HG02610 (cell line): ENCODE data around the gene L3MBTL2.

ENCODE experiments used
- ATAC-seq: cut with Tn5 transposase; IDR thresholded peaks from one replicate; pipeline ENCODE4 v1.9.1; 2021; ENCODE audit warnings: mild to moderate bottlenecking, moderate library complexity; ENCODE audit not compliant: unreplicated experiment

L3MBTL2 gene

DNA sequence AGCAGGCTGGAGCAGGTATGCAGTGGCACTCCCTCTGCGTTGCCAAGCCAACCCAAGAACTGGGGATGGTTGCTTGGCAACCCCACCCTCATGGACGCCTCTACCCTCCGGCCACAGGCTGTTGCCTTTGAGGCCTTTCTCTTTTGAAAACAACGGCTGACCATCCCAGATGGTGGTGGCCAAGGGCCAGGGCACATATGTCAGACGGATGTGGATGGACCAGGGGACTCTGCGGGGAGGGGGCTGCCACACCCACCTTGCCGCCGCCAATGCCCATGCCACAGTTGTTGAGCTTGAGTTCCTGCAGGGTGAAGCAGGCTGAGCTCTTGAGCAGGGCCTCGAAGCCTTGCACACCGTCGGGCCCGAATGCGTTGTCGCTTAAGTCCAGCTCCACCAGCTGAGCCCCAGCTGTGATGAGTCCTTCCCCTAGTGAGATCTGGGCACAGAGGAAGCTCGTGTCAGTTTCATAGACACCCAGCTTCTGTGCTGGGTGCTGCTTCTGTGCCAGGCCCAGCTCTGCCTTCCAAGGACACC lies 59.4 kb downstream of the L3MBTL2 start:
- no peak for ATAC-seq

DNA sequence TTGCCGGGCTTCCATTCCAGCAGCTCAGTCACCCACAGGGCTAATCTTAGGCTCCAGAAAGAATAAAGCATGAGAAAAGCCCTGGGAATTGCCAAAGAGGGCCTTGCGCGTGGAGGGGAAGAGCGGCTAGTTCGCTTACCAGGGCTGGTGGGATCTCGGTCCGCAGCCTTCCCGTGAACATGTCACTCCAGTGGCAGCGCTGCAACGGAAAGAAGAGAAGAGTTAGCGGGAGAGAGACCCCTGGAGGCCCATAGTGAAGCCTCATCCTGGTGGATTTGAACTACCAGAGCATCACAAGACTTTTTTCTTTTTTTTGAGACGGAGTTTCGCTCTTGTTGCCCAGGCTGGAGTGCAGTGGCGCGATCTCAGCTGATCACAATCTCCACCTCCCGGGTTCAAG lies 62.8 kb downstream of the L3MBTL2 start:
- no peak for ATAC-seq

DNA sequence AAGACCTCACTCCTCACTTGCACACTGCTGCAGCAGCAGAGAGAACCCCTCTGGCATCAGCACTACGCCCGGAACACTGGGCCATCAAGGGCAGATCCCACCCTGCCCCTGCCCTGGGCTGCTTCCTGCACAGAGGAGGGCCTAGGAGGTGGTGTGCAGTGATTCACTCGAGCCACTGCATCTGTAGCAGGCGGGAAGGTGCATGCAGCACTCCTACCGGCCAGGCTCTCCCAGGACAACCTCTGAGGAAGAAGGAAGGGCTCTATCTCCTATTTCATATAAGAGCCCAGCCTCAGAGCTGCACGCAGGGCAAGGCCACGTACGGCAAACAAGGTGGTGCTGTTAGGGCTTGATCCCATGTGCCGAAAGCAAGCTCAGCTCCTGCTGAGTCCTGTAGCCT lies 66.7 kb downstream of the L3MBTL2 start:
- no peak for ATAC-seq

DNA sequence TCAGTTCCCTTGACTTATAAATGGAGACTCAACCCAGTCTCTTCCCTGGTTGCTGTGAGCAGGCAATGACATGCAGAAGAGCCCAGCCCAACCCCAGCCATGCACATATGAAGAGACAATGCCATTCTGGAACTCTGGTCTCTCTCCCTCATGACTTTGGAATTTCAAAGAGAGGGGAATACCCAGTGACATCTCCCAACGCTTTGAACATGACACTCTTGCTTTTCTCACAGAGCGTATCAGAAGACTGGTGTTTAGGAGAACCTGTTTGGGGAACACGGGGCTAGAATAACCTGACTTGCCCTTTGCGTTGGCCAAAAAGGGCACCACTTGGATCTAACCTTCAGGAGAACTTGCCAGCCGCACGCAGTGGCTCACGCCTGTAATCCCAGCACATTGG lies 68.0 kb downstream of the L3MBTL2 start:
- no peak for ATAC-seq

DNA sequence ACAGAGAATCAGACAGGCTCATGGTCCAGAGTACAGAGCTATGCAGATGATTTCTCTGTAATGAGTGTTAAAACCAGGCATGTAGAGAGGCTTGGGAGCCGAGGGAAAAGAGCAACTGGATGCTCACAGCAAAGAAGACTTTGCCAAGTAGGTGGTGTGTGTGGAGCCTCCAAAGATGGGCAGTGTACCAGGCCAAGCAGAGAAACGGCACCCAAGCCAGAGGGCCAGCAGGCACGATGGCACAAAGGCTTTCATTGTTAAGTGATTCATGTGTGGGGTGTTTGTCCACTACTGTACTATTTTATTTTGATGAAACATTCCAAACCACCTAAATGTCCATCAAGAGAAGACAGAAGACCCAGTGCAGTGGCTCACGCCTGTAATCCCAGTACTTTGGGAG lies 69.7 kb downstream of the L3MBTL2 start:
- ATAC-seq = no peak

DNA sequence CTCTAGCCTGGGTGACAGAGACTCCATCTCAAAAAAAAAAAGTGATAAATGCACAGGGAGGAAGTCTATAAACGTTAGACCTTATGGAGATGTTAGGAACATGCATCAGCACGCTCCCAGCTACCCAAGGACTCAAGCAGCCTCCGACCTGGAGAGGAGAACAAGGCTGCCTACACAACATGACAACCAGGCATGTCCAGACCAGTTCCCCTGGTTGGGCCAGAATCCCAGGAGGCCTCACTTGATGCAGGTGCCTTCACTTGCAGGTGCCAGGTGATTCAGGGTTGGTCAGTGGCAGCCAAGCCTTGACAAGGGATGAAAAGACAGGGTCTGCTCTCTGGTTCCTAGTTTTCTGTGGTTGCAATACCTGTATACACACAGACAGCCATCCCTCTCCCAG lies 75.0 kb downstream of the L3MBTL2 start:
- no peak for ATAC-seq

DNA sequence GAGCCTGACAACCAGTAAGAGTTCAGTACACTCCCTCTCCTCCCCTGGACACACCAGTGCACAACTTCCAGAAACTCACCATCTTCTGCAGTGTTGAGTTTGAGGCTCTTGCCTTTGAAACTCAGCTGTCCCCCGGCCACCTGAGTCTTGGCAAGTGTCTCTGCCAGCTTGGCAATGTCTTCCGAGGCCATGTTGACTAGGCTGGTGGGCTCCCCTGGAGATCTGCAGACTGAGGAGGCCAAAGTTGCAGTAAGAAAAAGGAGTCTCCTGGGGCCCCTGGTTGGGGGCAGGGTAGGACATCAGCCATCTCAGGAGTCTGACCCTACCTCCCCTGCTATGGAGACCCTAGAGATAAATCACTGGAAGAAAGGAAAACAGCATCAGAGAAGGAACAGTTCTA lies 75.7 kb downstream of the L3MBTL2 start:
- ATAC-seq = no peak
